HG02763 (cell line): ENCODE data around the gene MMP19.

Experiments used
- ATAC-seq: cut with Tn5 transposase; IDR thresholded peaks from one replicate; pipeline ENCODE4 v1.9.1; 2021; ENCODE audit warnings: mild to moderate bottlenecking, moderate library complexity; ENCODE audit not compliant: unreplicated experiment

The MMP19 gene

GRCh38 chr12:55816881-55817344 is 25.8 kb downstream of the MMP19 start:
- no peak for ATAC-seq

- ATAC-seq: no peak
Observed at GRCh38 chr12:55815473-55815872, 27.3 kb downstream of the MMP19 start.

GRCh38 chr12:55814257-55814656 is 28.5 kb downstream of the MMP19 start:
- no peak for ATAC-seq

- no peak for ATAC-seq
Observed at GRCh38 chr12:55812088-55812487, 30.6 kb downstream of the MMP19 start.

GRCh38 chr12:55809274-55809673 is 33.5 kb downstream of the MMP19 start:
- no peak for ATAC-seq

- no peak for ATAC-seq
Observed at GRCh38 chr12:55806982-55807381, 35.8 kb downstream of the MMP19 start.

- ATAC-seq: no peak
Observed at GRCh38 chr12:55797550-55797949, 45.2 kb downstream of the MMP19 start.

- no peak for ATAC-seq
Observed at GRCh38 chr12:55797068-55797467, 45.7 kb downstream of the MMP19 start.

- no peak for ATAC-seq
Observed at GRCh38 chr12:55795950-55796349, 46.8 kb downstream of the MMP19 start.

- no peak for ATAC-seq
Observed at GRCh38 chr12:55789893-55790292, 52.8 kb downstream of the MMP19 start.

GRCh38 chr12:55789171-55789570 is 53.6 kb downstream of the MMP19 start:
- ATAC-seq: no peak

GRCh38 chr12:55788546-55788945 is 54.2 kb downstream of the MMP19 start:
- ATAC-seq: no peak
